ENCODE measurements around the gene SMARCC2.

DNA sequence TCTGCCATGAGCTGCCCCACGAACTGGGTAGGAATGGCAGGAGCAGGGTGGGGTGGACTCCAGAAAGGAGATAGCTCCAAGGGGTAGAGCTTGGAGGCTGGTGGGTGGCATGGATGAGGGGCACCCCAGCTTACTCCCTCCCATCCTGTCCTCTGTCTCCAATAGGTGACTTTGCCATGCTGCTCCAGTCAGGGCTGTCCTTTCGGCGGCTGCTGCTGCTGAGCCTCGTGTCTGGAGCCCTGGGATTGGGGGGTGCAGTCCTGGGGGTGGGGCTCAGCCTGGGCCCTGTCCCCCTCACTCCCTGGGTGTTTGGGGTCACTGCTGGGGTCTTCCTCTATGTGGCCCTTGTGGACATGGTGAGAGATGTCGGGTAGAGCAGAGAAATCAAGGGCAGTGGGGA is 47.7 kb upstream of the SMARCC2 start:
- no peak for TF ChIP-seq POLR2A (IDR thresholded peaks at IDR 0.05)
- TF ChIP-seq, protein P1, sequence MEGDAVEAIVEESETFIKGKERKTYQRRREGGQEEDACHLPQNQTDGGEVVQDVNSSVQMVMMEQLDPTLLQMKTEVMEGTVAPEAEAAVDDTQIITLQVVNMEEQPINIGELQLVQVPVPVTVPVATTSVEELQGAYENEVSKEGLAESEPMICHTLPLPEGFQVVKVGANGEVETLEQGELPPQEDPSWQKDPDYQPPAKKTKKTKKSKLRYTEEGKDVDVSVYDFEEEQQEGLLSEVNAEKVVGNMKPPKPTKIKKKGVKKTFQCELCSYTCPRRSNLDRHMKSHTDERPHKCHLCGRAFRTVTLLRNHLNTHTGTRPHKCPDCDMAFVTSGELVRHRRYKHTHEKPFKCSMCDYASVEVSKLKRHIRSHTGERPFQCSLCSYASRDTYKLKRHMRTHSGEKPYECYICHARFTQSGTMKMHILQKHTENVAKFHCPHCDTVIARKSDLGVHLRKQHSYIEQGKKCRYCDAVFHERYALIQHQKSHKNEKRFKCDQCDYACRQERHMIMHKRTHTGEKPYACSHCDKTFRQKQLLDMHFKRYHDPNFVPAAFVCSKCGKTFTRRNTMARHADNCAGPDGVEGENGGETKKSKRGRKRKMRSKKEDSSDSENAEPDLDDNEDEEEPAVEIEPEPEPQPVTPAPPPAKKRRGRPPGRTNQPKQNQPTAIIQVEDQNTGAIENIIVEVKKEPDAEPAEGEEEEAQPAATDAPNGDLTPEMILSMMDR (IDR thresholded peaks at IDR 0.05): no peak

Data from body of pancreas (tissue), 4 donors.